IMR-90 (cell line): ENCODE measurements around the gene RLN2. TPM values are rescaled to one million over a fixed set of nuclear protein-coding genes. Genes with fewer than 3 reads are reported as not detected.

Source experiments
- ATAC-seq: fragments of 200-7000 bp; cut with Tn5 transposase; 2 replicates; pipeline ENCODE4 v1.9.1; 2020; ENCODE audit warnings: low read depth, mild to moderate bottlenecking, moderate library complexity
- BruUV-seq: library from RNA; stranded (reverse); fragments of 400-500 nt; replicated peaks from 2 replicates; lab custom pipeline; 2021; lab: Mats Ljungman, UMichigan
- CTCF ChIA-PET: fragments of 300-600 bp; formaldehyde crosslinking; extraction: SDS; loops from one replicate; lab custom pipeline; 2021; ENCODE audit warnings: antibody characterized with exemption; lab: Yijun Ruan, JAX
- POLR2A ChIA-PET: fragments of 300-600 bp; sonication (Branson Sonifier 250); formaldehyde crosslinking; loops from one replicate; lab custom pipeline; 2022; ENCODE audit warnings: antibody characterized with exemption; ENCODE audit not compliant: unreplicated experiment; lab: Charles Lee
- DNase-seq: peaks from one replicate; pipeline ENCODE4 v3.0.0; 2013
- H2AFZ ChIP-seq: replicated peaks from 2 replicates; pipeline ENCODE3; 2013; ENCODE audit warnings: low read length, mild to moderate bottlenecking; ENCODE audit not compliant: poor library complexity
- H2AK5ac ChIP-seq: 2 replicates; pipeline ENCODE4 v1.6.1; 2013; ENCODE audit warnings: low read depth, low read length, inconsistent platforms
- H2AK9ac ChIP-seq: replicated peaks from 2 replicates; pipeline ENCODE3; 2013; ENCODE audit warnings: mild to moderate bottlenecking, low read depth, low read length, moderate library complexity; ENCODE audit not compliant: poor library complexity
- H2BK120ac ChIP-seq: 2 replicates; pipeline ENCODE4 v1.6.1; 2013; ENCODE audit warnings: low read depth, low read length, inconsistent platforms
- H2BK15ac ChIP-seq: 3 replicates; pipeline ENCODE4 v1.6.1; 2013; ENCODE audit warnings: low read depth, low read length, inconsistent platforms
- H2BK20ac ChIP-seq: 2 replicates; pipeline ENCODE4 v1.6.1; 2013; ENCODE audit warnings: low read depth, mild to moderate bottlenecking, inconsistent platforms, low read length, moderate library complexity
- H2BK5ac ChIP-seq: 2 replicates; pipeline ENCODE4 v1.6.1; 2013; ENCODE audit warnings: mild to moderate bottlenecking, low read depth, low read length, inconsistent platforms; ENCODE audit not compliant: poor library complexity, severe bottlenecking
- H3K14ac ChIP-seq: replicated peaks from 2 replicates; pipeline ENCODE4 v1.6.1; 2013; ENCODE audit warnings: low read depth, low read length, inconsistent platforms
- H3K18ac ChIP-seq: 2 replicates; pipeline ENCODE4 v1.6.1; 2013; ENCODE audit warnings: low read depth, low read length, control low read depth
- H3K23ac ChIP-seq: 2 replicates; pipeline ENCODE4 v1.6.1; 2013; ENCODE audit warnings: low read depth, low read length, inconsistent platforms
- H3K27ac ChIP-seq: 2 replicates; pipeline ENCODE4 v1.5.1; 2013; ENCODE audit warnings: mild to moderate bottlenecking, control low read depth, low read length; ENCODE audit not compliant: insufficient read depth
- H3K27me3 ChIP-seq: 2 replicates; pipeline ENCODE4 v1.6.1; 2013; ENCODE audit warnings: low read length; ENCODE audit not compliant: control insufficient read depth, insufficient read depth
- H3K36me3 ChIP-seq: 2 replicates; pipeline ENCODE4 v1.6.1; 2013; ENCODE audit warnings: low read length, mixed read lengths; ENCODE audit not compliant: control insufficient read depth, insufficient read depth
- H3K4ac ChIP-seq: 2 replicates; pipeline ENCODE4 v1.6.1; 2013; ENCODE audit warnings: low read depth, low read length, inconsistent platforms
- H3K4me1 ChIP-seq: 2 replicates; pipeline ENCODE4 v1.6.1; 2013; ENCODE audit warnings: low read length, mixed read lengths; ENCODE audit not compliant: control insufficient read depth, insufficient read depth
- H3K4me2 ChIP-seq: 2 replicates; pipeline ENCODE4 v1.6.1; 2013; ENCODE audit warnings: low read depth, mild to moderate bottlenecking, control low read depth, low read length, moderate library complexity
- H3K4me3 ChIP-seq: 2 replicates; pipeline ENCODE4 v1.5.1; 2013; ENCODE audit warnings: low read depth, mild to moderate bottlenecking, control low read depth, low read length, moderate library complexity; ENCODE audit not compliant: insufficient read depth
- H3K56ac ChIP-seq: 2 replicates; pipeline ENCODE4 v1.6.1; 2013; ENCODE audit warnings: low read length, inconsistent platforms; ENCODE audit not compliant: insufficient read depth; ENCODE audit errors: extremely low read depth
- H3K79me1 ChIP-seq, 2 experiments: 2 replicates each; pipeline ENCODE4 v1.6.1; 2013; ENCODE audit warnings: low read length in 2 of 2, inconsistent platforms in 1 of 2, low read depth in 1 of 2
- H3K9ac ChIP-seq: 2 replicates; pipeline ENCODE4 v1.6.1; 2013; ENCODE audit warnings: low read depth, low read length, control low read depth
- H3K9me1 ChIP-seq: 2 replicates; pipeline ENCODE4 v1.6.1; 2013; ENCODE audit warnings: low read length, inconsistent platforms; ENCODE audit not compliant: insufficient read depth
- H3K9me3 ChIP-seq: 2 replicates; pipeline ENCODE4 v1.6.1; 2013; ENCODE audit warnings: low read length; ENCODE audit not compliant: control insufficient read depth, insufficient read depth
- H4K20me1 ChIP-seq: 2 replicates; pipeline ENCODE4 v1.6.1; 2013; ENCODE audit warnings: low read length, inconsistent platforms; ENCODE audit not compliant: insufficient read depth
- H4K5ac ChIP-seq: 2 replicates; pipeline ENCODE4 v1.6.1; 2013; ENCODE audit warnings: mild to moderate bottlenecking, low read depth, low read length, control low read depth
- H4K8ac ChIP-seq, 2 experiments: 2 replicates each; pipeline ENCODE4 v1.6.1; 2013; ENCODE audit warnings: low read depth in 2 of 2, low read length in 2 of 2, control low read depth in 1 of 2, inconsistent platforms in 1 of 2
- H4K91ac ChIP-seq: 2 replicates; pipeline ENCODE4 v1.6.1; 2013; ENCODE audit warnings: low read depth, low read length, inconsistent platforms; ENCODE audit not compliant: insufficient read depth
- CEBPB ChIP-seq: IDR thresholded peaks from 2 replicates; pipeline ENCODE4 v1.6.1; 2012; ENCODE audit warnings: low read depth, low read length, improper control_type of control experiment
- CHD1 ChIP-seq: IDR thresholded peaks from 2 replicates; pipeline ENCODE4 v1.6.1; 2012; ENCODE audit warnings: low read depth, low read length, improper control_type of control experiment
- CTCF ChIP-seq: conservative IDR thresholded peaks from 2 replicates; pipeline ENCODE4 v1.5.1; 2012; ENCODE audit warnings: mild to moderate bottlenecking, low read depth, low read length, improper control_type of control experiment
- FOS ChIP-seq: fragments of 150-350 bp; IDR thresholded peaks from 2 replicates; pipeline ENCODE4 v1.6.1; 2016; ENCODE audit warnings: low read depth, low read length
- MXI1 ChIP-seq: IDR thresholded peaks from 2 replicates; pipeline ENCODE4 v1.6.1; 2012; ENCODE audit warnings: low read depth, mild to moderate bottlenecking, low read length, moderate library complexity, borderline replicate concordance
- RAD21 ChIP-seq: IDR thresholded peaks from 2 replicates; pipeline ENCODE4 v1.6.1; 2012; ENCODE audit warnings: low read length, improper control_type of control experiment
- RCOR1 ChIP-seq: IDR thresholded peaks from 2 replicates; pipeline ENCODE4 v1.6.1; 2012; ENCODE audit warnings: mild to moderate bottlenecking, low read length, improper control_type of control experiment; ENCODE audit not compliant: insufficient replicate concordance
- USF2 ChIP-seq: fragments of 150-350 bp; IDR thresholded peaks from 2 replicates; pipeline ENCODE4 v1.6.1; 2017; ENCODE audit warnings: mild to moderate bottlenecking, antibody characterized with exemption, low read length, low read depth
- WGBS, 2 experiments: methylation state at CpG; one replicate each; pipeline versions ENCODE4 v1.1.5 to v1.1.7; 2013; ENCODE audit warnings: missing lambda C conversion rate in 2 of 2; ENCODE audit not compliant: insufficient read length in 1 of 2; ENCODE audit errors: extremely low coverage in 2 of 2; 5-methylcytosine and 5-hydroxymethylcytosine counted together
- dilution Hi-C: fragments of 300-500 bp; cut with HindIII; formaldehyde crosslinking; loops from one replicate; pipeline ENCODE4 v1.14.3; 2018; ENCODE audit warnings: low sequenced_read_pairs; ENCODE audit not compliant: unreplicated experiment
- in situ Hi-C: fragments of 300-500 bp; cut with MboI; formaldehyde crosslinking; loops from 3 replicates; pipeline ENCODE4 v1.14.3; 2019; ENCODE audit warnings: low sequenced_read_pairs, inconsistent platforms, mixed read lengths
- intact Hi-C: fragments of 100-400 bp; cut with micrococcal nuclease; formaldehyde crosslinking; loops from 2 replicates; pipeline ENCODE4 v1.10.0; 2022
- polyA plus RNA-seq, 3 experiments: library from polyadenylated mRNA; depleted of rRNA; stranded (reverse); fragments of >200 nt; gene quantifications; 2 replicates each; pipeline ENCODE4 v1.2.3, GENCODE V29; 2012; ENCODE audit warnings: low replicate concordance in 1 of 3
- total RNA-seq: library from RNA; depleted of rRNA; stranded (reverse); fragments of >200 nt; gene quantifications from 2 replicates; pipeline ENCODE4 v1.2.3, GENCODE V29; 2012

RLN2 gene
- total and polyA plus RNA-seq, 2 of the 4 experiments (the other 2 are of a cell fraction): not detected

GRCh38 chr9:5321058-5321457 is 16.5 kb upstream of the RLN2 start:
- no peak overlapping the region for H3K56ac ChIP-seq
- no peak overlapping the region for H2BK20ac ChIP-seq
- no peak overlapping the region for H2BK15ac ChIP-seq
- no peaks in the 10 kb centered on the region for H3K36me3 ChIP-seq
- H2AFZ ChIP-seq: no peak overlapping the region
- TF ChIP-seq CHD1 (no peak), CEBPB (no peak), RAD21 (no peak), CTCF (peak; percentile 24; the same call in 1 of the 2 replicates), MXI1 (no peak), RCOR1 (no peak), USF2 (no peak), FOS (no peak)
- H3K27ac ChIP-seq: no peak overlapping the region
- H4K8ac ChIP-seq: no peak overlapping the region
- H4K91ac ChIP-seq: no peak overlapping the region
- H3K79me1 ChIP-seq: no peaks in the 10 kb centered on the region
- H3K4me1 ChIP-seq: no peaks in the 10 kb centered on the region
- no peak overlapping the region for H4K5ac ChIP-seq
- H3K4me2 ChIP-seq: no peak overlapping the region
- ChIA-PET POLR2A (no interaction called here), CTCF (interaction anchor here (1.1 to 1.5 kb wide), 3 partner anchors 31 to 280 kb away, joined by 3 to 4 read pairs (median 3); no protein-coding TSS in a partner anchor)
- BruUV-seq: no TSS peak
- intact Hi-C loops: no loop called here
- H3K14ac ChIP-seq: no peak overlapping the region
- WGBS, 2 experiments: no CpG with 5 or more reads among the region's 1 CpG
- H3K9me3 ChIP-seq: no peaks in the 10 kb centered on the region
- no peak overlapping the region for H3K9ac ChIP-seq
- in situ Hi-C loops: no loop called here
- H3K27me3 ChIP-seq: no peaks in the 10 kb centered on the region
- no peak overlapping the region for H3K18ac ChIP-seq
- no peak for ATAC-seq
- H3K4ac ChIP-seq: no peak overlapping the region
- no peak overlapping the region for H2BK120ac ChIP-seq
- no peak overlapping the region for H2AK9ac ChIP-seq
- H3K4me3 ChIP-seq: no peak overlapping the region
- no peak overlapping the region for H2BK5ac ChIP-seq
- peak; percentile 22 for DNase-seq
- H4K20me1 ChIP-seq: no peaks in the 10 kb centered on the region
- H2AK5ac ChIP-seq: no peak overlapping the region
- H3K23ac ChIP-seq: no peak overlapping the region
- dilution Hi-C loops: no loop called here
- no peaks in the 10 kb centered on the region for H3K9me1 ChIP-seq
